Measurements from ENCODE around the gene SEC31B. TPM values are rescaled to one million over a fixed set of nuclear protein-coding genes. Genes with fewer than 3 reads are reported as not detected.
A peak's percentile ranks its signal among the peaks of the same experiment; 100 is the strongest.

SEC31B gene
- total and polyA plus RNA-seq, 2 experiments from 2014 or later = 2.9 to 6.7 TPM

DNA sequence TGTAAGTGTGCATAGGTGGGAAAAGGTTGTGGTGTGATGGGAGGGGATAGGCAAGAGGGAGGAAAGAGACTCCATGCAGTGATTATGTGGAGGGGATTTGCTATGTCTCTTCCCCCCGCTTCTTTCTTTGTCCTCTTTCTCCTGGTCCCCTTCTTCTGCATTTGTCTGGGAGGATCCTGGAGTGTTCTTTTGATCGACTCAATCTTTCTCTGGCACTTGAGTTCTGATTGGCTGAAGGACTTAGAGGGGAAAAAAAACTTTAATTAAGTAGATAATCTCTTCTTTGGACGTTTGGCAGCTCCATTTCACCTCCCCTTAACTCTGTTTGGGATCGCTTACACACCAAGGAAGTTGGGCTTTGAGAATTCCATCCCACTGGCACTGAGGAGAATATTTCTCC is 57.0 kb downstream of the SEC31B start, which contains the start of gene WNT8B:
WNT8B (plus strand) TSS at position 301 of the 400 bp plus-strand sequence. CDS start 160 bp downstream, outside the sequence.
- no peak for ATAC-seq

DNA sequence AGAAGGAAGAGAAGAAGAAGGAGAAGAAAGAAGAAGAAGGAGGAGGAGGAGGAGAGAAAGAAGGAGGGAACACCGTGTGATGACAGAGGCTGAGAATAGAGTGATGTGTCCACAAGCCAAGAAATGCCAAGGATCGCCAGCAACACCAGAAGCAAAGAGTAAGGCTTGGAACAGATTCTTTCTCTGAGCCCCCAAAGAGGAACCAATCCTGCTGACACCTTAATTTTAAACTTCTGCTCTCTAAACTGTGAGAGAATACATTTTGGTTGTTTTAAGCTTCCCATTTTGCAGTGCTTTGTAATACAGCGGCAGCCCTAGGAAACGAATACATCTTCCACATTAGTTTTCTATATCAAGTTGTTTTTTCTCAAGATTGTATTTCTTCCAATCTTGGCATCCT is 70.7 kb downstream of the SEC31B start:
- Histone ChIP-seq H3K4me1 (ENCODE audit: insufficient read depth) (no peaks in the 10 kb centered on the region), H4K20me1 (replicated peaks; ENCODE audit: insufficient read depth) (no peaks in the 10 kb centered on the region), H3K4me2 (no peak overlapping the region), H3K4me3 (no peak overlapping the region), H3K27me3 (ENCODE audit: insufficient read depth) (no peaks in the 10 kb centered on the region), H3K27ac (ENCODE audit: low read depth) (no peak overlapping the region), H3F3A (replicated peaks; ENCODE audit: low read depth) (no peaks in the 10 kb centered on the region), H2AFZ (no peak overlapping the region), H3K79me2 (replicated peaks; ENCODE audit: insufficient read depth) (no peaks in the 10 kb centered on the region), H3K36me3 (ENCODE audit: insufficient read depth) (no peaks in the 10 kb centered on the region), H3K9me2 (ENCODE audit: insufficient read depth) (no peaks in the 10 kb centered on the region)
- peaks cover 4% of the 10 kb centered on the region; the same call in 1 of the 3 replicates for H3K9me3 Mint-ChIP-seq
- no peak for ATAC-seq
- H3K27me3 Mint-ChIP-seq (ENCODE audit: insufficient read depth, low read depth, poor library complexity) = peaks cover 3% of the 10 kb centered on the region
- no peak for DNase-seq (ENCODE audit: low spot score)
- no peaks in the 10 kb centered on the region for H3K4me1 Mint-ChIP-seq
- H3K27ac Mint-ChIP-seq = no peak overlapping the region
- H3K4me3 Mint-ChIP-seq = no peak overlapping the region
- no peaks in the 10 kb centered on the region for H3K36me3 Mint-ChIP-seq (ENCODE audit: low read depth)
- TF ChIP-seq EZH2phosphoT487 (IDR thresholded peaks at IDR 0.05; ENCODE audit: unreplicated experiment) (no peak), JUNB (IDR thresholded peaks at IDR 0.05; ENCODE audit: unreplicated experiment) (no peak), ZNF331 (CRISPR knock-in tag; IDR thresholded peaks at IDR 0.05; ENCODE audit: low read depth) (no peak), STAT1 (IDR thresholded peaks at IDR 0.05; ENCODE audit: unreplicated experiment) (no peak), POLR2AphosphoS5 (IDR thresholded peaks at IDR 0.05; ENCODE audit: low read depth) (no peak), ZNF114 (CRISPR knock-in tag; IDR thresholded peaks at IDR 0.05) (no peak), CREB1 (CRISPR knock-in tag; IDR thresholded peaks at IDR 0.05; ENCODE audit: low read depth) (no peak), EZH2 (IDR thresholded peaks at IDR 0.05; ENCODE audit: low read depth, unreplicated experiment) (no peak), NANOG (IDR thresholded peaks at IDR 0.05; ENCODE audit: borderline replicate concordance) (no peak)
- TF ChIP-seq, protein P1, sequence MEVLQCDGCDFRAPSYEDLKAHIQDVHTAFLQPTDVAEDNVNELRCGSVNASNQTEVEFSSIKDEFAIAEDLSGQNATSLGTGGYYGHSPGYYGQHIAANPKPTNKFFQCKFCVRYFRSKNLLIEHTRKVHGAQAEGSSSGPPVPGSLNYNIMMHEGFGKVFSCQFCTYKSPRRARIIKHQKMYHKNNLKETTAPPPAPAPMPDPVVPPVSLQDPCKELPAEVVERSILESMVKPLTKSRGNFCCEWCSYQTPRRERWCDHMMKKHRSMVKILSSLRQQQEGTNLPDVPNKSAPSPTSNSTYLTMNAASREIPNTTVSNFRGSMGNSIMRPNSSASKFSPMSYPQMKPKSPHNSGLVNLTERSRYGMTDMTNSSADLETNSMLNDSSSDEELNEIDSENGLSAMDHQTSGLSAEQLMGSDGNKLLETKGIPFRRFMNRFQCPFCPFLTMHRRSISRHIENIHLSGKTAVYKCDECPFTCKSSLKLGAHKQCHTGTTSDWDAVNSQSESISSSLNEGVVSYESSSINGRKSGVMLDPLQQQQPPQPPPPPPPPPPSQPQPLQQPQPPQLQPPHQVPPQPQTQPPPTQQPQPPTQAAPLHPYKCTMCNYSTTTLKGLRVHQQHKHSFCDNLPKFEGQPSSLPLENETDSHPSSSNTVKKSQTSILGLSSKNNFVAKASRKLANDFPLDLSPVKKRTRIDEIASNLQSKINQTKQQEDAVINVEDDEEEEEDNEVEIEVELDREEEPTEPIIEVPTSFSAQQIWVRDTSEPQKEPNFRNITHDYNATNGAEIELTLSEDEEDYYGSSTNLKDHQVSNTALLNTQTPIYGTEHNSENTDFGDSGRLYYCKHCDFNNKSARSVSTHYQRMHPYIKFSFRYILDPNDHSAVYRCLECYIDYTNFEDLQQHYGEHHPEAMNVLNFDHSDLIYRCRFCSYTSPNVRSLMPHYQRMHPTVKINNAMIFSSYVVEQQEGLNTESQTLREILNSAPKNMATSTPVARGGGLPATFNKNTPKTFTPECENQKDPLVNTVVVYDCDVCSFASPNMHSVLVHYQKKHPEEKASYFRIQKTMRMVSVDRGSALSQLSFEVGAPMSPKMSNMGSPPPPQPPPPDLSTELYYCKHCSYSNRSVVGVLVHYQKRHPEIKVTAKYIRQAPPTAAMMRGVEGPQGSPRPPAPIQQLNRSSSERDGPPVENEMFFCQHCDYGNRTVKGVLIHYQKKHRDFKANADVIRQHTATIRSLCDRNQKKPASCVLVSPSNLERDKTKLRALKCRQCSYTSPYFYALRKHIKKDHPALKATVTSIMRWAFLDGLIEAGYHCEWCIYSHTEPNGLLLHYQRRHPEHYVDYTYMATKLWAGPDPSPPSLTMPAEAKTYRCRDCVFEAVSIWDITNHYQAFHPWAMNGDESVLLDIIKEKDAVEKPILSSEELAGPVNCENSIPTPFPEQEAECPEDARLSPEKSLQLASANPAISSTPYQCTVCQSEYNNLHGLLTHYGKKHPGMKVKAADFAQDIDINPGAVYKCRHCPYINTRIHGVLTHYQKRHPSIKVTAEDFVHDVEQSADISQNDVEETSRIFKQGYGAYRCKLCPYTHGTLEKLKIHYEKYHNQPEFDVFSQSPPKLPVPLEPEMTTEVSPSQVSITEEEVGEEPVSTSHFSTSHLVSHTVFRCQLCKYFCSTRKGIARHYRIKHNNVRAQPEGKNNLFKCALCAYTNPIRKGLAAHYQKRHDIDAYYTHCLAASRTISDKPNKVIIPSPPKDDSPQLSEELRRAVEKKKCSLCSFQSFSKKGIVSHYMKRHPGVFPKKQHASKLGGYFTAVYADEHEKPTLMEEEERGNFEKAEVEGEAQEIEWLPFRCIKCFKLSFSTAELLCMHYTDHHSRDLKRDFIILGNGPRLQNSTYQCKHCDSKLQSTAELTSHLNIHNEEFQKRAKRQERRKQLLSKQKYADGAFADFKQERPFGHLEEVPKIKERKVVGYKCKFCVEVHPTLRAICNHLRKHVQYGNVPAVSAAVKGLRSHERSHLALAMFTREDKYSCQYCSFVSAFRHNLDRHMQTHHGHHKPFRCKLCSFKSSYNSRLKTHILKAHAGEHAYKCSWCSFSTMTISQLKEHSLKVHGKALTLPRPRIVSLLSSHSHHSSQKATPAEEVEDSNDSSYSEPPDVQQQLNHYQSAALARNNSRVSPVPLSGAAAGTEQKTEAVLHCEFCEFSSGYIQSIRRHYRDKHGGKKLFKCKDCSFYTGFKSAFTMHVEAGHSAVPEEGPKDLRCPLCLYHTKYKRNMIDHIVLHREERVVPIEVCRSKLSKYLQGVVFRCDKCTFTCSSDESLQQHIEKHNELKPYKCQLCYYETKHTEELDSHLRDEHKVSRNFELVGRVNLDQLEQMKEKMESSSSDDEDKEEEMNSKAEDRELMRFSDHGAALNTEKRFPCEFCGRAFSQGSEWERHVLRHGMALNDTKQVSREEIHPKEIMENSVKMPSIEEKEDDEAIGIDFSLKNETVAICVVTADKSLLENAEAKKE (CRISPR knock-in tag; IDR thresholded peaks at IDR 0.05) = no peak
- TF ChIP-seq, protein P2, sequence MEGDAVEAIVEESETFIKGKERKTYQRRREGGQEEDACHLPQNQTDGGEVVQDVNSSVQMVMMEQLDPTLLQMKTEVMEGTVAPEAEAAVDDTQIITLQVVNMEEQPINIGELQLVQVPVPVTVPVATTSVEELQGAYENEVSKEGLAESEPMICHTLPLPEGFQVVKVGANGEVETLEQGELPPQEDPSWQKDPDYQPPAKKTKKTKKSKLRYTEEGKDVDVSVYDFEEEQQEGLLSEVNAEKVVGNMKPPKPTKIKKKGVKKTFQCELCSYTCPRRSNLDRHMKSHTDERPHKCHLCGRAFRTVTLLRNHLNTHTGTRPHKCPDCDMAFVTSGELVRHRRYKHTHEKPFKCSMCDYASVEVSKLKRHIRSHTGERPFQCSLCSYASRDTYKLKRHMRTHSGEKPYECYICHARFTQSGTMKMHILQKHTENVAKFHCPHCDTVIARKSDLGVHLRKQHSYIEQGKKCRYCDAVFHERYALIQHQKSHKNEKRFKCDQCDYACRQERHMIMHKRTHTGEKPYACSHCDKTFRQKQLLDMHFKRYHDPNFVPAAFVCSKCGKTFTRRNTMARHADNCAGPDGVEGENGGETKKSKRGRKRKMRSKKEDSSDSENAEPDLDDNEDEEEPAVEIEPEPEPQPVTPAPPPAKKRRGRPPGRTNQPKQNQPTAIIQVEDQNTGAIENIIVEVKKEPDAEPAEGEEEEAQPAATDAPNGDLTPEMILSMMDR (conservative IDR thresholded peaks at IDR 0.05; ENCODE audit: low read depth in 2 of 2) = no peak
- TF ChIP-seq, protein P3, sequence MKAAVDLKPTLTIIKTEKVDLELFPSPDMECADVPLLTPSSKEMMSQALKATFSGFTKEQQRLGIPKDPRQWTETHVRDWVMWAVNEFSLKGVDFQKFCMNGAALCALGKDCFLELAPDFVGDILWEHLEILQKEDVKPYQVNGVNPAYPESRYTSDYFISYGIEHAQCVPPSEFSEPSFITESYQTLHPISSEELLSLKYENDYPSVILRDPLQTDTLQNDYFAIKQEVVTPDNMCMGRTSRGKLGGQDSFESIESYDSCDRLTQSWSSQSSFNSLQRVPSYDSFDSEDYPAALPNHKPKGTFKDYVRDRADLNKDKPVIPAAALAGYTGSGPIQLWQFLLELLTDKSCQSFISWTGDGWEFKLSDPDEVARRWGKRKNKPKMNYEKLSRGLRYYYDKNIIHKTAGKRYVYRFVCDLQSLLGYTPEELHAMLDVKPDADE (IDR thresholded peaks at IDR 0.05) = no peak

More for the DNA sequence above, 57.0 kb downstream of the SEC31B start, which contains the start of gene WNT8B:
- H3K27me3 ChIP-seq (ENCODE audit: insufficient read depth) = peaks cover under 1% of the 10 kb centered on the region; the same call in 1 of the 2 replicates
- Mint-ChIP-seq H3K36me3 (ENCODE audit: low read depth) (no peaks in the 10 kb centered on the region), H3K9me3 (no peaks in the 10 kb centered on the region), H3K4me3 (no peak within 1 kb of the TSS), H3K4me1 (no peaks in the 10 kb centered on the region), H3K27me3 (ENCODE audit: insufficient read depth, low read depth, poor library complexity) (no peaks in the 10 kb centered on the region), H3K27ac (no peak within 1 kb of the TSS)
- H3K27ac ChIP-seq (ENCODE audit: low read depth) = no peak within 1 kb of the TSS
- no peaks in the 10 kb centered on the region for H3F3A ChIP-seq (replicated peaks; ENCODE audit: low read depth)
- no peak for DNase-seq (ENCODE audit: low spot score)
- no peak within 1 kb of the TSS for H3K4me2 ChIP-seq
- no peaks in the 10 kb centered on the region for H3K79me2 ChIP-seq (replicated peaks; ENCODE audit: insufficient read depth)
- no peaks in the 10 kb centered on the region for H3K9me2 ChIP-seq (ENCODE audit: insufficient read depth)
- H2AFZ ChIP-seq = peak within 1 kb of the TSS; percentile 73
- H4K20me1 ChIP-seq (replicated peaks; ENCODE audit: insufficient read depth) = no peaks in the 10 kb centered on the region
- H3K4me3 ChIP-seq = no peak within 1 kb of the TSS
- TF ChIP-seq ZNF331 (CRISPR knock-in tag; IDR thresholded peaks at IDR 0.05; ENCODE audit: low read depth) (no peak), ZNF114 (CRISPR knock-in tag; IDR thresholded peaks at IDR 0.05) (no peak), NANOG (IDR thresholded peaks at IDR 0.05; ENCODE audit: borderline replicate concordance) (no peak)
- H3K4me1 ChIP-seq (ENCODE audit: insufficient read depth) = no peaks in the 10 kb centered on the region
- H3K36me3 ChIP-seq (ENCODE audit: insufficient read depth) = no peaks in the 10 kb centered on the region
